Measurements from ENCODE around the gene CEP85L. TPM values are rescaled to one million over a fixed set of nuclear protein-coding genes. Genes with fewer than 3 reads are reported as not detected.

CEP85L gene
- total and polyA plus RNA-seq, 2 of the 13 experiments (the other 11 are each of a cell fraction or from before 2014, with no cell fraction given): 0.44 to 1.7 TPM

DNA sequence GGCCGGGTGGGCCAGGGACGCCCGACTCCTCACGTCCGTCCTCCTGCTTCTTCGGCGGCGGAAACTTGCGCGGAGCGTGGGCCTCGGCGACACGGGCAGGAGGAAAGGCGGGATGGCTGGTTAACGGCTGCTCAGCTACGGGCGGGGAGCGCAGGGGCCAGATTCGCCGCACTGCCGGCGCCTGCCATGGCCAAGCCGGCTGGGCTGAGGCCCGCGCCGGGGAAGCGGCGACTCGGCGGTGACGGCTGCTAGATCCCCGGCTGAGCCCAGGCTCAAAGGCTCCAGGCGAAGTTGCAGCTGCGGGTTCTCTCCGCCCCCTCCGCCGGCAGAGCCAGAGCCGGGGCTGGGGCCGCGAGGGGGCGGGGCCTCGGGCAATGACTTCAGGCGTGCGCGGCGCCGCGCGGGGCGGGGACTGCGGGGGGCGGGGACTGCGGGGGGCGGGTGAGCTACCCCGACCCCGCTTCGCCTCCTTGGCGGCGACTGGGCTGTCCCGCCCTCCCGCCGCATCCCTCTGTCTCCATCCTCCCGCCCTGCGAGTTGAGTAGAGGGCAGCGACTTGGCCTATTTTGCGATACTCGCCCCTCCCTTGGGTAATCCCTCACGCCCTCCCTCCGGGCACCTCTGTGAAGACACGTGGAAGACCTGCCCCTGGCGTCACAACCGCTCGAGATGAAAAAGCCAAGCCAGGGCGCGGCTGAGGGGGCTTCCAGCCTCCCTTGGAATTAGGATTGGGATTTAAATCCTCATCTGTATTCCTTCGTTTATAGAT is at the start of gene CEP85L (continued):
- TF ChIP-seq, protein P1, sequence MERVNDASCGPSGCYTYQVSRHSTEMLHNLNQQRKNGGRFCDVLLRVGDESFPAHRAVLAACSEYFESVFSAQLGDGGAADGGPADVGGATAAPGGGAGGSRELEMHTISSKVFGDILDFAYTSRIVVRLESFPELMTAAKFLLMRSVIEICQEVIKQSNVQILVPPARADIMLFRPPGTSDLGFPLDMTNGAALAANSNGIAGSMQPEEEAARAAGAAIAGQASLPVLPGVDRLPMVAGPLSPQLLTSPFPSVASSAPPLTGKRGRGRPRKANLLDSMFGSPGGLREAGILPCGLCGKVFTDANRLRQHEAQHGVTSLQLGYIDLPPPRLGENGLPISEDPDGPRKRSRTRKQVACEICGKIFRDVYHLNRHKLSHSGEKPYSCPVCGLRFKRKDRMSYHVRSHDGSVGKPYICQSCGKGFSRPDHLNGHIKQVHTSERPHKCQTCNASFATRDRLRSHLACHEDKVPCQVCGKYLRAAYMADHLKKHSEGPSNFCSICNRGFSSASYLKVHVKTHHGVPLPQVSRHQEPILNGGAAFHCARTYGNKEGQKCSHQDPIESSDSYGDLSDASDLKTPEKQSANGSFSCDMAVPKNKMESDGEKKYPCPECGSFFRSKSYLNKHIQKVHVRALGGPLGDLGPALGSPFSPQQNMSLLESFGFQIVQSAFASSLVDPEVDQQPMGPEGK (CRISPR knock-in tag; IDR thresholded peaks at IDR 0.05): peak; percentile 7; the same call in 1 of the 2 replicates
- TF ChIP-seq MBD4 (IDR thresholded peaks at IDR 0.05; ENCODE audit: borderline replicate concordance, low read length) (no peak), CHD4 (IDR thresholded peaks at IDR 0.05; ENCODE audit: borderline replicate concordance, low read length) (no peak), ZNF619 (CRISPR knock-in tag; IDR thresholded peaks at IDR 0.05) (peak; percentile 62; the same call in 1 of the 2 replicates), GPN1 (CRISPR knock-in tag; IDR thresholded peaks at IDR 0.05; ENCODE audit: borderline replicate concordance) (no peak), ETV5 (CRISPR knock-in tag; IDR thresholded peaks at IDR 0.05; ENCODE audit: borderline replicate concordance) (no peak; the same call in 1 of the 2 replicates), SMAD3 (CRISPR knock-in tag; IDR thresholded peaks at IDR 0.05) (0 out of 2 replicates have a peak, but pooled peaks have one; percentile 34), CAMTA2 (CRISPR knock-in tag; IDR thresholded peaks at IDR 0.05; ENCODE audit: borderline replicate concordance) (0 out of 2 replicates have a peak, but pooled peaks have one; percentile 26), CENPT (CRISPR knock-in tag; IDR thresholded peaks at IDR 0.05; ENCODE audit: low read depth) (no peak), ZNF563 (CRISPR knock-in tag; IDR thresholded peaks at IDR 0.05) (peak; percentile 82), TSC22D2 (CRISPR knock-in tag; IDR thresholded peaks at IDR 0.05; ENCODE audit: borderline replicate concordance) (0 out of 2 replicates have a peak, but pooled peaks have one; percentile 21), SNAPC2 (CRISPR knock-in tag; IDR thresholded peaks at IDR 0.05) (no peak), KLF13 (CRISPR knock-in tag; IDR thresholded peaks at IDR 0.05) (0 out of 2 replicates have a peak, but pooled peaks have one; percentile 15)
- TF ChIP-seq, protein P2, sequence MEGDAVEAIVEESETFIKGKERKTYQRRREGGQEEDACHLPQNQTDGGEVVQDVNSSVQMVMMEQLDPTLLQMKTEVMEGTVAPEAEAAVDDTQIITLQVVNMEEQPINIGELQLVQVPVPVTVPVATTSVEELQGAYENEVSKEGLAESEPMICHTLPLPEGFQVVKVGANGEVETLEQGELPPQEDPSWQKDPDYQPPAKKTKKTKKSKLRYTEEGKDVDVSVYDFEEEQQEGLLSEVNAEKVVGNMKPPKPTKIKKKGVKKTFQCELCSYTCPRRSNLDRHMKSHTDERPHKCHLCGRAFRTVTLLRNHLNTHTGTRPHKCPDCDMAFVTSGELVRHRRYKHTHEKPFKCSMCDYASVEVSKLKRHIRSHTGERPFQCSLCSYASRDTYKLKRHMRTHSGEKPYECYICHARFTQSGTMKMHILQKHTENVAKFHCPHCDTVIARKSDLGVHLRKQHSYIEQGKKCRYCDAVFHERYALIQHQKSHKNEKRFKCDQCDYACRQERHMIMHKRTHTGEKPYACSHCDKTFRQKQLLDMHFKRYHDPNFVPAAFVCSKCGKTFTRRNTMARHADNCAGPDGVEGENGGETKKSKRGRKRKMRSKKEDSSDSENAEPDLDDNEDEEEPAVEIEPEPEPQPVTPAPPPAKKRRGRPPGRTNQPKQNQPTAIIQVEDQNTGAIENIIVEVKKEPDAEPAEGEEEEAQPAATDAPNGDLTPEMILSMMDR (CRISPR knock-in tag; IDR thresholded peaks at IDR 0.05): peak; percentile 8; the same call in 1 of the 2 replicates
- TF ChIP-seq, protein P3, sequence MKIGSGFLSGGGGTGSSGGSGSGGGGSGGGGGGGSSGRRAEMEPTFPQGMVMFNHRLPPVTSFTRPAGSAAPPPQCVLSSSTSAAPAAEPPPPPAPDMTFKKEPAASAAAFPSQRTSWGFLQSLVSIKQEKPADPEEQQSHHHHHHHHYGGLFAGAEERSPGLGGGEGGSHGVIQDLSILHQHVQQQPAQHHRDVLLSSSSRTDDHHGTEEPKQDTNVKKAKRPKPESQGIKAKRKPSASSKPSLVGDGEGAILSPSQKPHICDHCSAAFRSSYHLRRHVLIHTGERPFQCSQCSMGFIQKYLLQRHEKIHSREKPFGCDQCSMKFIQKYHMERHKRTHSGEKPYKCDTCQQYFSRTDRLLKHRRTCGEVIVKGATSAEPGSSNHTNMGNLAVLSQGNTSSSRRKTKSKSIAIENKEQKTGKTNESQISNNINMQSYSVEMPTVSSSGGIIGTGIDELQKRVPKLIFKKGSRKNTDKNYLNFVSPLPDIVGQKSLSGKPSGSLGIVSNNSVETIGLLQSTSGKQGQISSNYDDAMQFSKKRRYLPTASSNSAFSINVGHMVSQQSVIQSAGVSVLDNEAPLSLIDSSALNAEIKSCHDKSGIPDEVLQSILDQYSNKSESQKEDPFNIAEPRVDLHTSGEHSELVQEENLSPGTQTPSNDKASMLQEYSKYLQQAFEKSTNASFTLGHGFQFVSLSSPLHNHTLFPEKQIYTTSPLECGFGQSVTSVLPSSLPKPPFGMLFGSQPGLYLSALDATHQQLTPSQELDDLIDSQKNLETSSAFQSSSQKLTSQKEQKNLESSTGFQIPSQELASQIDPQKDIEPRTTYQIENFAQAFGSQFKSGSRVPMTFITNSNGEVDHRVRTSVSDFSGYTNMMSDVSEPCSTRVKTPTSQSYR (CRISPR knock-in tag; IDR thresholded peaks at IDR 0.05; ENCODE audit: borderline replicate concordance): peak; percentile 14; the same call in 1 of the 2 replicates
- TF ChIP-seq, protein P4, sequence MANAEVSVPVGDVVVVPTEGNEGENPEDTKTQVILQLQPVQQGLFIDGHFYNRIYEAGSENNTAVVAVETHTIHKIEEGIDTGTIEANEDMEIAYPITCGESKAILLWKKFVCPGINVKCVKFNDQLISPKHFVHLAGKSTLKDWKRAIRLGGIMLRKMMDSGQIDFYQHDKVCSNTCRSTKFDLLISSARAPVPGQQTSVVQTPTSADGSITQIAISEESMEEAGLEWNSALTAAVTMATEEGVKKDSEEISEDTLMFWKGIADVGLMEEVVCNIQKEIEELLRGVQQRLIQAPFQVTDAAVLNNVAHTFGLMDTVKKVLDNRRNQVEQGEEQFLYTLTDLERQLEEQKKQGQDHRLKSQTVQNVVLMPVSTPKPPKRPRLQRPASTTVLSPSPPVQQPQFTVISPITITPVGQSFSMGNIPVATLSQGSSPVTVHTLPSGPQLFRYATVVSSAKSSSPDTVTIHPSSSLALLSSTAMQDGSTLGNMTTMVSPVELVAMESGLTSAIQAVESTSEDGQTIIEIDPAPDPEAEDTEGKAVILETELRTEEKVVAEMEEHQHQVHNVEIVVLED (CRISPR knock-in tag; IDR thresholded peaks at IDR 0.05; ENCODE audit: borderline replicate concordance): peak; percentile 72; the same call in 1 of the 2 replicates

All from HepG2 (cell line).